Endodermal cell (in vitro differentiated cells): ENCODE data around the gene GSTP1. TPM values are rescaled to one million over a fixed set of nuclear protein-coding genes. Genes with fewer than 3 reads are reported as not detected.

Source experiments
- DNase-seq: peaks from one replicate; pipeline ENCODE4 v3.0.0-alpha.2; 2017
- H3K27ac ChIP-seq: 2 replicates; pipeline ENCODE4 v1.5.1; 2013; ENCODE audit warnings: mild to moderate bottlenecking, low read depth, low read length, moderate library complexity
- H3K27me3 ChIP-seq: 2 replicates; pipeline ENCODE4 v1.6.1; 2013; ENCODE audit warnings: mild to moderate bottlenecking, low read length, moderate library complexity; ENCODE audit not compliant: insufficient read depth, control insufficient read depth, poor library complexity, severe bottlenecking
- H3K36me3 ChIP-seq: 2 replicates; pipeline ENCODE4 v1.7.0; 2013; ENCODE audit warnings: mild to moderate bottlenecking, low read length, moderate library complexity; ENCODE audit not compliant: control insufficient read depth, insufficient read depth
- H3K4me1 ChIP-seq: one replicate; pipeline ENCODE4 v1.7.0; 2013; ENCODE audit warnings: low read length; ENCODE audit not compliant: control insufficient read depth, insufficient read depth
- H3K4me3 ChIP-seq: 2 replicates; pipeline ENCODE4 v1.5.1; 2013; ENCODE audit warnings: mild to moderate bottlenecking, low read length, moderate library complexity
- H3K9ac ChIP-seq: 2 replicates; pipeline ENCODE4 v1.6.1; 2013; ENCODE audit warnings: mild to moderate bottlenecking, low read length, moderate library complexity; ENCODE audit not compliant: poor library complexity, severe bottlenecking; ENCODE audit errors: extremely low read depth
- H3K9me3 ChIP-seq: 2 replicates; pipeline ENCODE4 v1.6.1; 2013; ENCODE audit warnings: mild to moderate bottlenecking, low read length, moderate library complexity; ENCODE audit not compliant: control insufficient read depth
- H3K27ac Mint-ChIP-seq: 2 replicates; pipeline ENCODE4 v1.8.0; 2020; ENCODE audit warnings: mixed read lengths
- H3K27me3 Mint-ChIP-seq: 2 replicates; pipeline ENCODE4 v1.8.0; 2021; ENCODE audit warnings: mild to moderate bottlenecking, mixed read lengths; ENCODE audit not compliant: insufficient read depth
- H3K36me3 Mint-ChIP-seq: 2 replicates; pipeline ENCODE4 v1.8.0; 2020; ENCODE audit warnings: low read depth, mixed read lengths
- H3K4me1 Mint-ChIP-seq: 2 replicates; pipeline ENCODE4 v1.8.0; 2020; ENCODE audit warnings: mixed read lengths
- H3K4me3 Mint-ChIP-seq: 2 replicates; pipeline ENCODE4 v1.8.0; 2020; ENCODE audit warnings: mild to moderate bottlenecking, moderate library complexity, mixed read lengths
- H3K9me3 Mint-ChIP-seq: 2 replicates; pipeline ENCODE4 v1.8.0; 2020; ENCODE audit warnings: mild to moderate bottlenecking, mixed read lengths
- CTCF ChIP-seq: fragments of 200-600 bp; sonication (generic); conservative IDR thresholded peaks from 2 replicates; pipeline ENCODE4 v1.5.0; 2021; ENCODE audit warnings: antibody characterized with exemption, mild to moderate bottlenecking
- WGBS, 2 experiments: methylation state at CpG; one replicate each; pipeline versions ENCODE4 v1.1.5 to v1.1.7; 2013; ENCODE audit warnings: missing lambda C conversion rate in 2 of 2, mixed read lengths in 1 of 2; ENCODE audit not compliant: insufficient coverage in 1 of 2, insufficient read length in 1 of 2; 5-methylcytosine and 5-hydroxymethylcytosine counted together
- total RNA-seq, 2 donors: library from RNA; stranded (reverse); fragmentation: NEBNext Ultra II Directional in 1 of 2; extraction: Animal tissue kit (Norgen Biotek cat#: 25700) in 1 of 2; gene quantifications; 2 replicates in 1 of 2; 3 replicates in 1 of 2; pipeline ENCODE4 v1.2.1, GENCODE V29; 2021

The GSTP1 gene
- total RNA-seq, 2 donors from 2014 or later: 1,359 to 1,473 TPM

- Mint-ChIP-seq H3K36me3 (peaks cover 31% of the 10 kb centered on the region), H3K4me1 (peaks cover 17% of the 10 kb centered on the region), H3K4me3 (no peak overlapping the region), H3K27me3 (no peaks in the 10 kb centered on the region), H3K27ac (no peak overlapping the region), H3K9me3 (no peaks in the 10 kb centered on the region)
- DNase-seq: peak; percentile 36
- TF ChIP-seq CTCF: no peak
- WGBS, 2 experiments: 92 to 97% methylated on average over 10 to 13 of the region's 13 CpGs
- Histone ChIP-seq H3K4me1 (no peaks in the 10 kb centered on the region), H3K36me3 (peaks cover 24% of the 10 kb centered on the region), H3K9ac (no peak overlapping the region), H3K27me3 (no peaks in the 10 kb centered on the region), H3K27ac (no peak overlapping the region), H3K4me3 (no peak overlapping the region), H3K9me3 (no peaks in the 10 kb centered on the region)
Observed at GRCh38 chr11:67612751-67613150, 29.1 kb downstream of the GSTP1 start.

- Histone ChIP-seq H3K9ac (no peak overlapping the region), H3K36me3 (peaks cover 24% of the 10 kb centered on the region), H3K9me3 (no peaks in the 10 kb centered on the region), H3K27ac (no peak overlapping the region), H3K4me3 (no peak overlapping the region), H3K4me1 (no peaks in the 10 kb centered on the region), H3K27me3 (no peaks in the 10 kb centered on the region)
- Mint-ChIP-seq H3K9me3 (peaks cover 3% of the 10 kb centered on the region), H3K36me3 (peaks cover 29% of the 10 kb centered on the region), H3K4me1 (peaks cover 21% of the 10 kb centered on the region), H3K27ac (no peak overlapping the region), H3K27me3 (no peaks in the 10 kb centered on the region), H3K4me3 (no peak overlapping the region)
- TF ChIP-seq CTCF: no peak
- WGBS, 2 experiments: 93% methylated on average over 11 to 17 of the region's 17 CpGs
- no peak for DNase-seq
Observed at GRCh38 chr11:67613313-67613959, 29.8 kb downstream of the GSTP1 start.

GRCh38 chr11:67613960-67614715 is 30.5 kb downstream of the GSTP1 start:
- Histone ChIP-seq H3K27ac (no peak overlapping the region), H3K36me3 (peaks cover 17% of the 10 kb centered on the region), H3K9ac (no peak overlapping the region), H3K4me3 (no peak overlapping the region), H3K27me3 (no peaks in the 10 kb centered on the region), H3K9me3 (no peaks in the 10 kb centered on the region), H3K4me1 (no peaks in the 10 kb centered on the region)
- Mint-ChIP-seq H3K27me3 (no peaks in the 10 kb centered on the region), H3K27ac (peak overlapping the region; percentile 79), H3K36me3 (peaks cover 23% of the 10 kb centered on the region), H3K4me3 (no peak overlapping the region), H3K9me3 (peaks cover 5% of the 10 kb centered on the region), H3K4me1 (peaks cover 21% of the 10 kb centered on the region)
- TF ChIP-seq CTCF: peak; percentile 88
- 58 to 60% methylated on average over 12 to 23 of the region's 23 CpGs for WGBS, 2 experiments
- DNase-seq: peak; percentile 91
